HepG2 (cell line): ENCODE measurements around the gene FLVCR1. TPM values are rescaled to one million over a fixed set of nuclear protein-coding genes. Genes with fewer than 3 reads are reported as not detected.

ENCODE experiments used
- ATF4 ChIP-seq, 2 experiments: fragments of 450-650 bp in 1 of 2; sonication (generic) in 1 of 2; formaldehyde crosslinking; IDR thresholded peaks; 2 replicates each; pipeline versions ENCODE4 v1.5.0 to v1.8.0; 2020 to 2022; ENCODE audit warnings: mild to moderate bottlenecking in 1 of 2, missing genetic modification reagents in 1 of 2
- BATF2 ChIP-seq: sonication (generic); formaldehyde crosslinking; IDR thresholded peaks from 2 replicates; pipeline ENCODE4 v1.8.0; 2022; ENCODE audit warnings: mild to moderate bottlenecking, missing genetic modification reagents, moderate library complexity
- HNF4G ChIP-seq, 2 experiments: sonication (generic) in 1 of 2; formaldehyde crosslinking in 1 of 2; IDR thresholded peaks; 2 replicates each; pipeline versions ENCODE4 v1.4.0 to v1.6.1; 2011 to 2020; ENCODE audit warnings: borderline replicate concordance in 2 of 2, low read depth in 2 of 2, mild to moderate bottlenecking in 2 of 2, low read length in 1 of 2, missing genetic modification reagents in 1 of 2, moderate library complexity in 1 of 2
- HOXA3 ChIP-seq: sonication (generic); formaldehyde crosslinking; IDR thresholded peaks from 2 replicates; pipeline ENCODE4 v1.5.0; 2020; ENCODE audit warnings: missing genetic modification reagents
- KDM6A ChIP-seq: IDR thresholded peaks from 2 replicates; pipeline ENCODE4 v1.6.1; 2016; ENCODE audit warnings: low read depth
- POGZ ChIP-seq: sonication (generic); formaldehyde crosslinking; IDR thresholded peaks from 2 replicates; pipeline ENCODE4 v1.4.0; 2020; ENCODE audit warnings: mild to moderate bottlenecking, missing genetic modification reagents
- RFXAP ChIP-seq: sonication (generic); formaldehyde crosslinking; IDR thresholded peaks from 2 replicates; pipeline ENCODE4 v1.4.0; 2020; ENCODE audit warnings: missing genetic modification reagents, borderline replicate concordance
- TBX2 ChIP-seq: sonication (generic); formaldehyde crosslinking; IDR thresholded peaks from 2 replicates; pipeline ENCODE4 v1.5.0; 2020; ENCODE audit warnings: missing genetic modification reagents, mild to moderate bottlenecking, borderline replicate concordance
- TFAP4 ChIP-seq: sonication (generic); IDR thresholded peaks from 2 replicates; pipeline ENCODE4 v1.6.1; 2016; ENCODE audit warnings: low read depth, borderline replicate concordance
- ZFP90 ChIP-seq: sonication (generic); formaldehyde crosslinking; IDR thresholded peaks from 2 replicates; pipeline ENCODE4 v1.8.0; 2022; ENCODE audit warnings: missing genetic modification reagents, mild to moderate bottlenecking, inconsistent platforms, borderline replicate concordance
- ZNF292 ChIP-seq: sonication (generic); formaldehyde crosslinking; IDR thresholded peaks from 2 replicates; pipeline ENCODE4 v1.8.1; 2022; ENCODE audit warnings: mild to moderate bottlenecking, low read depth, missing genetic modification reagents, borderline replicate concordance
- ZNF382 ChIP-seq: sonication (generic); formaldehyde crosslinking; IDR thresholded peaks from 2 replicates; pipeline ENCODE4 v1.5.0; 2020; ENCODE audit warnings: missing genetic modification reagents, mild to moderate bottlenecking, borderline replicate concordance
- ZNF530 ChIP-seq: sonication (generic); formaldehyde crosslinking; IDR thresholded peaks from 2 replicates; pipeline ENCODE4 v1.5.0; 2020; ENCODE audit warnings: low read depth, mild to moderate bottlenecking, missing genetic modification reagents
- ZNF879 ChIP-seq: sonication (generic); formaldehyde crosslinking; IDR thresholded peaks from 2 replicates; pipeline ENCODE4 v1.8.1; 2023; ENCODE audit warnings: missing genetic modification reagents
- polyA plus RNA-seq, 8 experiments: library from polyadenylated mRNA; depleted of rRNA in 3 of 8; stranded (reverse) in 7 of 8; unstranded in 1 of 8; fragments of >200 nt; fragmentation: Illumina TruSeq in 4 of 8; extraction: Trizol in 4 of 8; gene quantifications; 2 replicates each; pipeline versions ENCODE4 v1.2.1 to v1.2.3, GENCODE V29; 2011 to 2016; ENCODE audit warnings: low read depth in 4 of 8, missing spikeins in 1 of 8, mixed read lengths in 1 of 8; ENCODE audit not compliant: insufficient read depth in 1 of 8
- total RNA-seq, 5 experiments: library from RNA; depleted of rRNA; stranded (reverse); fragments of >200 nt; fragmentation: Illumina TruSeq; extraction: Trizol; gene quantifications; 2 replicates each; pipeline ENCODE4 v1.2.3, GENCODE V29; 2016; ENCODE audit warnings: low read depth in 1 of 5
- TF ChIP-seq, protein P1 (sequence below): sonication (generic); formaldehyde crosslinking; IDR thresholded peaks from 2 replicates; pipeline ENCODE4; 2020; ENCODE audit warnings: missing genetic modification reagents, mild to moderate bottlenecking, borderline replicate concordance
- TF ChIP-seq, protein P2 (sequence below): sonication (generic); formaldehyde crosslinking; IDR thresholded peaks from 2 replicates; pipeline ENCODE4 v1.5.0; 2020; ENCODE audit warnings: mild to moderate bottlenecking, missing genetic modification reagents
- TF ChIP-seq, protein P3 (sequence below): sonication (generic); formaldehyde crosslinking; IDR thresholded peaks from 2 replicates; pipeline ENCODE4 v1.4.0; 2020; ENCODE audit warnings: missing genetic modification reagents; ENCODE audit errors: not compliant biosample characterization

FLVCR1 gene
- total and polyA plus RNA-seq, 2 of the 13 experiments (the other 11 are each of a cell fraction or from before 2014, with no cell fraction given), result 14.8 to 39.8 TPM

GRCh38 chr1:212828395-212828794, 29.7 kb upstream of the FLVCR1 start (continued):
- TF ChIP-seq ZNF382 (no peak), BATF2 (CRISPR knock-in tag) (no peak), ZNF879 (CRISPR knock-in tag) (no peak), HOXA3 (peak; percentile 43; the same call in 1 of the 2 replicates), TFAP4 (0 out of 2 replicates have a peak, but pooled peaks have one; percentile 0), HNF4G (IDR thresholded peaks at IDR 0.05; ENCODE audit: borderline replicate concordance, low read depth, low read length) (peak; percentile 50; the same call in 1 of the 2 replicates), HNF4G (CRISPR knock-in tag; IDR thresholded peaks at IDR 0.05; ENCODE audit: borderline replicate concordance, low read depth) (no peak), TBX2 (CRISPR knock-in tag) (0 out of 2 replicates have a peak, but pooled peaks have one; percentile 45), KDM6A (peak; percentile 16; the same call in 1 of the 2 replicates), RFXAP (0 out of 2 replicates have a peak, but pooled peaks have one; percentile 28), ZNF530 (CRISPR knock-in tag) (no peak), ZFP90 (CRISPR knock-in tag) (peak; percentile 60; the same call in 1 of the 2 replicates), ATF4 (CRISPR knock-in tag; IDR thresholded peaks at IDR 0.05) (no peak), ZNF292 (CRISPR knock-in tag) (peak; percentile 59; the same call in 1 of the 2 replicates), POGZ (CRISPR knock-in tag) (peak; percentile 48; the same call in 1 of the 2 replicates)
- TF ChIP-seq, protein P1, sequence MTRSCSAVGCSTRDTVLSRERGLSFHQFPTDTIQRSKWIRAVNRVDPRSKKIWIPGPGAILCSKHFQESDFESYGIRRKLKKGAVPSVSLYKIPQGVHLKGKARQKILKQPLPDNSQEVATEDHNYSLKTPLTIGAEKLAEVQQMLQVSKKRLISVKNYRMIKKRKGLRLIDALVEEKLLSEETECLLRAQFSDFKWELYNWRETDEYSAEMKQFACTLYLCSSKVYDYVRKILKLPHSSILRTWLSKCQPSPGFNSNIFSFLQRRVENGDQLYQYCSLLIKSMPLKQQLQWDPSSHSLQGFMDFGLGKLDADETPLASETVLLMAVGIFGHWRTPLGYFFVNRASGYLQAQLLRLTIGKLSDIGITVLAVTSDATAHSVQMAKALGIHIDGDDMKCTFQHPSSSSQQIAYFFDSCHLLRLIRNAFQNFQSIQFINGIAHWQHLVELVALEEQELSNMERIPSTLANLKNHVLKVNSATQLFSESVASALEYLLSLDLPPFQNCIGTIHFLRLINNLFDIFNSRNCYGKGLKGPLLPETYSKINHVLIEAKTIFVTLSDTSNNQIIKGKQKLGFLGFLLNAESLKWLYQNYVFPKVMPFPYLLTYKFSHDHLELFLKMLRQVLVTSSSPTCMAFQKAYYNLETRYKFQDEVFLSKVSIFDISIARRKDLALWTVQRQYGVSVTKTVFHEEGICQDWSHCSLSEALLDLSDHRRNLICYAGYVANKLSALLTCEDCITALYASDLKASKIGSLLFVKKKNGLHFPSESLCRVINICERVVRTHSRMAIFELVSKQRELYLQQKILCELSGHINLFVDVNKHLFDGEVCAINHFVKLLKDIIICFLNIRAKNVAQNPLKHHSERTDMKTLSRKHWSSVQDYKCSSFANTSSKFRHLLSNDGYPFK (CRISPR knock-in tag), result peak; percentile 61; the same call in 1 of the 2 replicates
- TF ChIP-seq, protein P2, sequence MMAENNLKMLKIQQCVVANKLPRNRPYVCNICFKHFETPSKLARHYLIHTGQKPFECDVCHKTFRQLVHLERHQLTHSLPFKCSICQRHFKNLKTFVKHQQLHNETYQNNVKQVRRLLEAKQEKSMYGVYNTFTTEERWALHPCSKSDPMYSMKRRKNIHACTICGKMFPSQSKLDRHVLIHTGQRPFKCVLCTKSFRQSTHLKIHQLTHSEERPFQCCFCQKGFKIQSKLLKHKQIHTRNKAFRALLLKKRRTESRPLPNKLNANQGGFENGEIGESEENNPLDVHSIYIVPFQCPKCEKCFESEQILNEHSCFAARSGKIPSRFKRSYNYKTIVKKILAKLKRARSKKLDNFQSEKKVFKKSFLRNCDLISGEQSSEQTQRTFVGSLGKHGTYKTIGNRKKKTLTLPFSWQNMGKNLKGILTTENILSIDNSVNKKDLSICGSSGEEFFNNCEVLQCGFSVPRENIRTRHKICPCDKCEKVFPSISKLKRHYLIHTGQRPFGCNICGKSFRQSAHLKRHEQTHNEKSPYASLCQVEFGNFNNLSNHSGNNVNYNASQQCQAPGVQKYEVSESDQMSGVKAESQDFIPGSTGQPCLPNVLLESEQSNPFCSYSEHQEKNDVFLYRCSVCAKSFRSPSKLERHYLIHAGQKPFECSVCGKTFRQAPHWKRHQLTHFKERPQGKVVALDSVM (CRISPR knock-in tag), result 0 out of 2 replicates have a peak, but pooled peaks have one; percentile 25
- TF ChIP-seq, protein P3, sequence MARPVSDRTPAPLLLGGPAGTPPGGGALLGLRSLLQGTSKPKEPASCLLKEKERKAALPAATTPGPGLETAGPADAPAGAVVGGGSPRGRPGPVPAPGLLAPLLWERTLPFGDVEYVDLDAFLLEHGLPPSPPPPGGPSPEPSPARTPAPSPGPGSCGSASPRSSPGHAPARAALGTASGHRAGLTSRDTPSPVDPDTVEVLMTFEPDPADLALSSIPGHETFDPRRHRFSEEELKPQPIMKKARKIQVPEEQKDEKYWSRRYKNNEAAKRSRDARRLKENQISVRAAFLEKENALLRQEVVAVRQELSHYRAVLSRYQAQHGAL (CRISPR knock-in tag), result no peak
